Tibial nerve (tissue), 4 donors: ENCODE results near the gene MYO1A.
"Not testable (repeated sequence)": the region's sequence is repeated elsewhere in the genome, so short reads cannot be mapped to it uniquely, and the experiment has no call there.

Experiments
- CTCF ChIP-seq, 5 experiments: fragments of 200-600 bp in 3 of 5; fragments of 450-650 bp in 2 of 5; sonication (generic) in 3 of 5; IDR thresholded peaks; one replicate each; pipeline ENCODE4 v1.5.1; 2016 to 2019; ENCODE audit warnings: antibody characterized with exemption in 5 of 5, mild to moderate bottlenecking in 3 of 5, moderate library complexity in 2 of 5
- EP300 ChIP-seq, 2 donors: sonication (generic); formaldehyde crosslinking; IDR thresholded peaks; one replicate each; pipeline ENCODE4 v1.6.1; 2017; ENCODE audit warnings: antibody characterized with exemption in 2 of 2, mild to moderate bottlenecking in 1 of 2
- POLR2A ChIP-seq, 2 donors: fragments of 450-650 bp; IDR thresholded peaks; one replicate each; pipeline ENCODE4 v1.6.1; 2017; ENCODE audit warnings: antibody characterized with exemption in 2 of 2, mild to moderate bottlenecking in 2 of 2, moderate library complexity in 2 of 2

- not testable (repeated sequence) for TF ChIP-seq CTCF, POLR2A, EP300 (IDR thresholded peaks at IDR 0.05)
These were observed 27.6 kb downstream of the MYO1A start for GRCh38 chr12:57022324-57022723.
